HUES6 (cell line): ENCODE data around the gene LRRC14B.

Experiments
- H3K27ac ChIP-seq: 2 replicates; pipeline ENCODE4 v1.7.0; 2013; ENCODE audit warnings: low read depth, mild to moderate bottlenecking, low read length, inconsistent platforms
- H3K27me3 ChIP-seq: 2 replicates; pipeline ENCODE4 v1.6.1; 2013; ENCODE audit warnings: low read length; ENCODE audit not compliant: control insufficient read depth, insufficient read depth
- H3K36me3 ChIP-seq: 2 replicates; pipeline ENCODE4 v1.6.1; 2013; ENCODE audit warnings: low read length; ENCODE audit not compliant: control insufficient read depth, insufficient read depth
- H3K4me1 ChIP-seq: 2 replicates; pipeline ENCODE4 v1.6.1; 2013; ENCODE audit warnings: low read length; ENCODE audit not compliant: control insufficient read depth, insufficient read depth
- H3K4me3 ChIP-seq: 2 replicates; pipeline ENCODE4 v1.5.1; 2013; ENCODE audit warnings: low read depth, low read length
- H3K9ac ChIP-seq: one replicate; pipeline ENCODE4 v1.6.1; 2013; ENCODE audit warnings: mild to moderate bottlenecking, low read length
- H3K9me3 ChIP-seq: 2 replicates; pipeline ENCODE4 v1.6.1; 2013; ENCODE audit warnings: low read depth, low read length; ENCODE audit not compliant: control insufficient read depth, insufficient read depth

Gene LRRC14B

DNA sequence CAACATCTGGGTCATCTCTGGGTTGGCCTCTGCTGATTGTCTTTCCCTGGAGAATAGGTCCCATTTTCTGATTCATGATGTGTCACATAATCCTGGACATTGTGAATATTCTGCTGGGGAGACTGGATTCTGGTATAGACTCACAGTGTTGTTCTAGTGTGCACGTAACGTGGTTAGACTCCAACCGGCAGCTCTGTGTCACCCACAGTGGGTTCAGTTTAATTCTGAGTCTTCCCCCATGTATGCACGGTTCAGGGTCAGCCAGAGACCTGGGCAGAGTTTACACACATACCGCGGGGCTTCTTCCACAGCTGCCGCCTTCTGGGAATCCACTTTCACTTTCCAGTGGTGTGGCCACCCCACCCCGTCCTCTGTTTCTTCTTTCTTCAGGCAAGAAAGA, 38.0 kb upstream of the LRRC14B start:
- H3K27ac ChIP-seq = no peak overlapping the region
- H3K4me1 ChIP-seq = no peaks in the 10 kb centered on the region
- no peaks in the 10 kb centered on the region for H3K27me3 ChIP-seq
- H3K9ac ChIP-seq = no peak overlapping the region
- H3K4me3 ChIP-seq = no peak overlapping the region
- H3K9me3 ChIP-seq = no peaks in the 10 kb centered on the region; the same call in 1 of the 2 replicates
- H3K36me3 ChIP-seq = peaks cover 64% of the 10 kb centered on the region

DNA sequence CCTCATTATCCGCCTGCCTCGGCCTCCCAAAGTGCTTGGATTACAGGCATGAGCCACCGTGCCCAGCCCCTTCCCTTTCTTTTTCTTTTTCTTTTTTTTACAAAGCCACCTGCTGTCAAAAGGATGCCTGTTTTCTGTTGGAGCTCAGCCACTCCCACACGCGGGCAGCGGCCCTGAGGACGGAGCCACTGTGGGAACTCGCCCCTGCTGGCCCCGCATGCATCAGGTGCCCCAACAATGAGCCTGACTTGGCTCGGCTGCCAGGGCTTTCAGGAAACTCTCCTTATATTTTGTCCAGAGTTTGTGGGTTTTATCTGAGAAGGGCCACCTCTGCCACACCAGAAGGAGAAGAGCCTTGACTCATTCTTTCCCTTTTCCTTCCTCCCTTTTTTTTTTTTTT, 37.1 kb upstream of the LRRC14B start:
- no peak overlapping the region for H3K9ac ChIP-seq

DNA sequence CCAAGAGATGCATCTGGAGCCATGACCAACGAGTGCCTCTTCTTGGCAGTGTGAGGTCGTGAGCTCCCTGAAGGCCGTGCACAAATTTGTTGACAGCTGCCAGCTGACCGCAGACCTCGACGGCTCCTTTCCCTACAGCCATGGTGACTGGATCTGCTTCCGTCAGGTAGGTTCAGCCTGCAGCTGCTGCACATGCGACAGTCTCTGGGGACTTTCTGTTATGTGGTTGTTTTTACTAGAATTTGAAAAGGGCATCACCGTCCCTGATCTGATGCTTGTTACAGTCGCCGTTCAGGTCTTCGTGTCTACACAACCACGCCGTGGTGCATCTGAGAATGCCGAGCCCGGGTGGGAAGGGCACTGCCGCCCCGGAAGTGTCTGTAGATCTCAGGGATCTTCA, 36.5 kb upstream of the LRRC14B start:
- H3K9ac ChIP-seq = no peak overlapping the region
- H3K4me1 ChIP-seq = no peaks in the 10 kb centered on the region
- H3K36me3 ChIP-seq = peaks cover 70% of the 10 kb centered on the region
- H3K4me3 ChIP-seq = no peak overlapping the region
- no peaks in the 10 kb centered on the region for H3K9me3 ChIP-seq
- no peaks in the 10 kb centered on the region for H3K27me3 ChIP-seq
- no peak overlapping the region for H3K27ac ChIP-seq

More for the DNA sequence above, 37.1 kb upstream of the LRRC14B start:
- no peak overlapping the region for H3K4me3 ChIP-seq
- no peak overlapping the region for H3K27ac ChIP-seq
- no peaks in the 10 kb centered on the region for H3K27me3 ChIP-seq
- H3K4me1 ChIP-seq = no peaks in the 10 kb centered on the region
- H3K9me3 ChIP-seq = no peaks in the 10 kb centered on the region
- H3K36me3 ChIP-seq = peaks cover 64% of the 10 kb centered on the region

DNA sequence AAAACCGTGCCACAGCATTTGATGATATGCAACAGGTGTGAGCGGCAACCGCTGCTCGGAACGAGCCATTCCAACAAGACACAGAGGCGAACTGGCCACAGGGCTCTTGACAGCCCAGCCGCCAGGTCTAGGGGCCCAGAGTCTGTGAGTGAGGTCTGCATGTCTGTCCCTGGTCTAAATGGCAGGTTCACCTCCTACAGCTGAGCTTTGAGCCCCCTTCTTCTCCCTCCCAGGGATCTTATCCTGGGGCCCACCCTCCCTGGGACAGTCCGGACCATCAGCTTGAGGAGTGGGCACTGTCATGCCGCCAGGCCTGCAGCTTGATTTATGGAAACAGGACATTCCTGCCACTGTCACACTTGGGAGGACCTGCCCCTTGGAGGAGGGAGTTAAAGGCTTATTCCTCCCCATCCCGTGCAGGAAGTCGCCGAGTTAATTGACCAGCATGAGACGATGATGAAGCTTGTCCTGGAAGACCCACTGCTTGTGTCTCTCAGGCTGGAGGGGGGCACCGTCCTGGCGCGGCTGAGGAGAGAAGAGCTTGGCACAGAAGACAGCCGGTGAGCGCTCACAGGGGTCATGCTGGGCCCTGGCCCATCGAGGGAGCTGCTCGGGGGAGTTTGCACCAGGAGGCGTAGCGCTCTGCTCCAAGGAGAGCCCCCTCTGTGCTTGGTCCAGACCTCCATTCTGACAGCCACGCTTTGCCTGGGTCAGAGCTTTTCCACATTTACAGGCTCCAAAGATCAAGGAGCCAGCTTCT, 35.5 kb upstream of the LRRC14B start:
- no peaks in the 10 kb centered on the region for H3K9me3 ChIP-seq
- no peaks in the 10 kb centered on the region for H3K4me1 ChIP-seq
- no peaks in the 10 kb centered on the region for H3K27me3 ChIP-seq
- H3K4me3 ChIP-seq = no peak overlapping the region
- H3K36me3 ChIP-seq = peaks cover 73% of the 10 kb centered on the region
- H3K27ac ChIP-seq = no peak overlapping the region
- H3K9ac ChIP-seq = no peak overlapping the region

DNA sequence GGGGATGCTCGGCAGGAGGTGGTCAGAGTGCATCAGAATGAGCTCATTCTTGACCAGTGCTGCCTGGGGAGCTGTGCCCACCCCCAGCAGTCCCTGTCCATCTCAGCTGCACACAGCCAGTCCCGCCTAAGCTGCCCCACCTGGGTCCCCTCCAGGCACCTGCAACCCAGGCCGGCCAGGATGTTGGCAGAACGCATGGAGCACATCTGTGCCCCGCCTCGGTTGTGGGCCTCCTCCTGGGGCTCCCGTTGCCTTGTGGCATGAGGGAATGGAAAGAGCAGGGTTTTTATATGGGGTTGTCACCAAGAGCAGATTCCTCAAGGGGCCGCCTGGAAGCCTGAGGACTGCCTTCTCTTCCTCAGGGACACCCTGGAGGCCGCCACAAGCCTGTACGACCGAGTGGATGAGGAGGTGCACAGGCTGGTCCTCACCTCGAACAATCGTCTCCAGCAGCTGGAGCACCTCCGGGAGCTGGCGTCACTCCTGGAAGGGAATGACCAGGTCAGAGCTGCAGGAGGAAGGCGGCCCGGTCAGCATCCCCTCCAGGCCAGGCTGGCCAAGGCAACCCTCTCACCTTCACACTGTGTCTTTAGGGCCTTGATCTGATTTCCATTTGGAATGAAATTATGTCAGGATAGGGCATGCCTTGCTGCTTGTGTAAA, 34.8 kb upstream of the LRRC14B start:
- H3K4me3 ChIP-seq = no peak overlapping the region
- no peaks in the 10 kb centered on the region for H3K27me3 ChIP-seq
- H3K9me3 ChIP-seq = no peaks in the 10 kb centered on the region
- no peak overlapping the region for H3K27ac ChIP-seq
- H3K9ac ChIP-seq = no peak overlapping the region
- peaks cover 75% of the 10 kb centered on the region for H3K36me3 ChIP-seq
- no peaks in the 10 kb centered on the region for H3K4me1 ChIP-seq

DNA sequence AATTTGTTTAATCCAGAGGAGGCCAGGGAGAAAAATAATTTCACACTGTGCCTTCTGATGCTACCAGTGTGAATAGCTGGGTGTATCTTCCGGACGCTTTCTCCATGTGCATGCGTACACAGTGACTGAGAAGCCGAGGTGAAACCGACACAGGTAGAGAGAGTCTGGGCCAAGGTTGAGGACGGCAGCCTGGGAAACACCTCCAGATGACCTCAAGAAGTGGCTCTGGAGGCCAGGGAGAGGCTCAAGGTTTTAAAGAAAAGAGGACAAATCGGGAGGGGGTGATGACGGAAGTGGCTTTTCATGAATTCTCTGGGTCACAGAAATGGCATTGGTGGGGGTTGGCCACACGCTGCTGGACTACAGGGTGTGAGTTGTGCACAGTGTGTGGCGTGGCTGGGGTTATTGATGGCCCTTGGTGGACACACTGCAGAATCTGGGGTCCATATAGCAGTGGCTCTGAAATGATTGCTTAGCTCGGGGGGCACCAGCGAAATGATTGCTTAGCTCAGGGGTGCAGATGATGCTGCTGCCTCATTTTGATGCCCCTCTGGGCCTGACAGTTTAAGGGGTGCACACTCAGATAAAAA, 34.1 kb upstream of the LRRC14B start:
- Histone ChIP-seq H3K27ac (no peak overlapping the region), H3K4me3 (no peak overlapping the region), H3K36me3 (peaks cover 79% of the 10 kb centered on the region), H3K4me1 (no peaks in the 10 kb centered on the region), H3K9me3 (no peaks in the 10 kb centered on the region), H3K9ac (no peak overlapping the region), H3K27me3 (no peaks in the 10 kb centered on the region)

DNA sequence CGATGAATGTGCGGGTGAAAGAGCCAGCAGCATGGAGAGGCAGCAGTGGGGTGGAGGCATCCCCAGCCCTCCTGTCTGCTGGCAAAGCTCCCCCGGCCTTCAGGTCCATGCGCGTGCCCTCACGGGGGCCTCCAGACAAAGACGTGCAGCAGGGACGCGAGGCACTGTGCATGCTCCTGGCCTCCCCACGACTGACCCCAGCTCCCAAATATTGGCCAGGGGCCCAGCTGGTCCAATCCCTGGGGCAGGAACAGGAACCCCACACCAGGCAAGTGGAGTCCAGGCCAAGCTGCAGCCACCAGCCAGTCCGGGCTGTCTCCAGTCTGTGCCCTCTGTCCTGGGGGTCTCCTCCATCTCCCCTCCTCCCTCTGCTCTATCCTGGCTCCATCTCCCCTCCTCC, 33.5 kb upstream of the LRRC14B start:
- Histone ChIP-seq H3K4me1 (no peaks in the 10 kb centered on the region), H3K27me3 (no peaks in the 10 kb centered on the region), H3K36me3 (peaks cover 78% of the 10 kb centered on the region), H3K4me3 (no peak overlapping the region), H3K9ac (no peak overlapping the region), H3K27ac (no peak overlapping the region), H3K9me3 (no peaks in the 10 kb centered on the region)

DNA sequence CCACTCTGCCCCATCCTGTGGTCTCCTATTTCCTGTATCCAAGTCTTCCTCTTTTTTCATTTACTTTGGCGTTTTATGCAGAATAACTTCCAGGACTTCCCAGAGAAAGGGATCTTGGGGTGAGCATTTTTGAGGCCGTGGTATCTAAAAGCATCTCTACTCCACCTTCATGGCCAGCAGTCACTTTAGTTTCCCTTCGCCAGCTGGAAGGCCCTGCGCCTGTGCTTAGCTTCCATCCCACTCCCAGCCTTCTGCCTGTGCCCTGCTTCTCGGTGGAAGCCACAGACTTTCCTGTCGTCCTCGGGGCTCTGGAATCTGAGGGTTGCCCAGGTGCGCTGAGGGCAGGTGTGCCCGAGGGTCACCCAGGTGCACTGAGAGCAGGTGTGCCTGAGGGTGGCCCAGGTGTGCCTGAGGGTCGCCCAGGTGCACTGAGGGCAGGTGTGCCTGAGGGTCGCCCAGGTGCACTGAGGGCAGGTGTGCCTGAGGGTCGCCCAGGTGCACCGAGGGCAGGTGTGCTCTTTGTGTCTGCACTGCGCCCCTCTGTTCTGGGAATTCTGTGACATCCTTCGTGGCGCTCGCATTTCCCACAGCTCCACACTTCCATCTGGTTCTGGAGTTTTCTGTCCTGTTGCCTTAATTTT, 32.4 kb upstream of the LRRC14B start:
- Histone ChIP-seq H3K27me3 (no peaks in the 10 kb centered on the region), H3K4me1 (no peaks in the 10 kb centered on the region), H3K9ac (no peak overlapping the region), H3K9me3 (no peaks in the 10 kb centered on the region), H3K36me3 (peaks cover 69% of the 10 kb centered on the region), H3K4me3 (no peak overlapping the region), H3K27ac (no peak overlapping the region)

DNA sequence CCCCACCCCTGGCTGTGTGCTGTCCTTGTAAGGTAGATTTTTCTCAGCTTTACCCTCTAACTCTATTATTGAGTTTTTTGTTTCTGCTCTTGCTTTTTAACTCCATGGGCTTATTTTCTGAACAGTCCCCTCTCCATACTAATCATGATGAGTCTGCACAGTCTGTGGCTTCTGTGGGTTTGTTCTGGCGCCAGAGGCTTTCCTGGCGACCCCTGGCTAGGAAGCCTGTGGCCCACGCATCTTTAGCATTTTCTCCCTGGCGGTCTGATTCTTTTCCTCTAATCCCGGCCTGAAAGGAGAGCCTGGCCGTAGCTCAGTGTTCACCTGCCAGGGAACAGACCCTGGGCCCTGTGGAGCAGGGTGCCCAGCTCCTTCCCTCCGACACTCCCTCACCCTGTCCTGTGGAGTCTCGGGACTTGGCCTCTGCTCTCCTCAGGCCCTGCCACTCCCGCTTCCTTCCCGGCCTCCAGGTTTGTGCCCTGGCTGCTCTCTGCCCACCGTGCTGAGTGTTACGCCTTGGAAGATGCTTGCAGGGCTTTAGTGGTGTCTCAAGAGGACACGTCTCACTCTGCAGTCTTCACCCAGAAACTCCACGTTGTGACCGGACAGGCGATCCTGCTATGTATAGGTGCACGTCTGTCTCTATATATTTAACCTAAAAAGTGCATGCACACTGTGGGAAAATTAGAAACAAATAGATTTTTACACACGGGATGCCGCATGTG, 31.7 kb upstream of the LRRC14B start:
- H3K4me3 ChIP-seq = no peak overlapping the region
- no peaks in the 10 kb centered on the region for H3K9me3 ChIP-seq
- H3K27me3 ChIP-seq = no peaks in the 10 kb centered on the region
- no peak overlapping the region for H3K9ac ChIP-seq
- H3K27ac ChIP-seq = no peak overlapping the region
- no peaks in the 10 kb centered on the region for H3K4me1 ChIP-seq
- H3K36me3 ChIP-seq = peaks cover 62% of the 10 kb centered on the region

DNA sequence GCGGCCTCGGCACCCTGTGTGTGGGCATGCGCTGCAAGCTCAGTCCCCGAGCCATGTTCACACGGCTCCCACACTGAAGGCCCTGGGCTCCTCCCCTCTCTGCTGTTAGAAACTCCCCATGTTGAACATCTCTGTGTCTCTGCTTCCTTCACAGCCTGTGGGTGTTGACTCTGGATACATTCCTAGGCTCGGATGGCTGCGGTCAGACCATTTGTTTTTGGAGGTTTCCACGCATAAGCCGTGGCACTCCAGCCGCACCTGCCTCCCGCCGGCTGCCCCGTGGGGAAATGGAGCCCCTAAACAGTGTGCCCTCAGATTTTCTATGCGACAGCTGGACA, 31.2 kb upstream of the LRRC14B start:
- H3K27me3 ChIP-seq = no peaks in the 10 kb centered on the region
- peaks cover 57% of the 10 kb centered on the region for H3K36me3 ChIP-seq
- no peak overlapping the region for H3K27ac ChIP-seq
- no peaks in the 10 kb centered on the region for H3K4me1 ChIP-seq
- H3K9ac ChIP-seq = no peak overlapping the region
- no peaks in the 10 kb centered on the region for H3K9me3 ChIP-seq
- no peak overlapping the region for H3K4me3 ChIP-seq
